ENCODE data around the gene PRLHR.

PRLHR gene

DNA sequence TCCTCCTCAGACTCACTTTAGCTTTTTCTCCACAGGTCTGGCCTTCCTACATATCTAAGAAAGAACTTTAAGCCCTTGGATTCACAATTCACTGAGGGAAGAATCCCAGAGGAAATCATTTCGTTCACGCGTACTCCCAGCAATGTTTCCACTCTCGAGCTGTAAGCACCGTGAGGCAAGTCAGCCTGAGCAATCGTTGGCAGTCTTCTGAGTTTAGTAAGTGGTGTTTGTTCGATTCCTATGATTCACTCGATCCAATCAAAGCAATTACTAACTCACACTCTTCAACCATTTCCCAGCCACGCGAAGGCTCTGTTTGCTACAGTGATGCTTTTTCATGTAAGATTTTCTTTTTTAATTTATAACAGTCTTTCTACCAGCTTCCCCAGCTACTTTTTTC lies 10.2 kb upstream of the PRLHR start:
- Mint-ChIP-seq H3K4me1 (no peaks in the 10 kb centered on the region), H3K9me3 (peaks cover 6% of the 10 kb centered on the region), H3K27me3 (peaks cover 10% of the 10 kb centered on the region), H3K4me3 (no peak overlapping the region), H3K36me3 (no peaks in the 10 kb centered on the region), H3K27ac (no peak overlapping the region)
- CTCF ChIA-PET: no interaction called here
- no peak for DNase-seq

- Mint-ChIP-seq H3K27ac (no peak overlapping the region), H3K9me3 (no peaks in the 10 kb centered on the region), H3K36me3 (peaks cover 6% of the 10 kb centered on the region), H3K4me3 (no peak overlapping the region), H3K27me3 (peaks cover 67% of the 10 kb centered on the region), H3K4me1 (peaks cover 3% of the 10 kb centered on the region)
- DNase-seq: no peak
- CTCF ChIA-PET: no interaction called here
These were observed 1.1 kb upstream of the PRLHR start for GRCh38 chr10:118596426-118597124.

- H3K27ac Mint-ChIP-seq: no peak overlapping the region
These were observed 406 bp downstream of the PRLHR start for GRCh38 chr10:118595064-118595420.

DNA sequence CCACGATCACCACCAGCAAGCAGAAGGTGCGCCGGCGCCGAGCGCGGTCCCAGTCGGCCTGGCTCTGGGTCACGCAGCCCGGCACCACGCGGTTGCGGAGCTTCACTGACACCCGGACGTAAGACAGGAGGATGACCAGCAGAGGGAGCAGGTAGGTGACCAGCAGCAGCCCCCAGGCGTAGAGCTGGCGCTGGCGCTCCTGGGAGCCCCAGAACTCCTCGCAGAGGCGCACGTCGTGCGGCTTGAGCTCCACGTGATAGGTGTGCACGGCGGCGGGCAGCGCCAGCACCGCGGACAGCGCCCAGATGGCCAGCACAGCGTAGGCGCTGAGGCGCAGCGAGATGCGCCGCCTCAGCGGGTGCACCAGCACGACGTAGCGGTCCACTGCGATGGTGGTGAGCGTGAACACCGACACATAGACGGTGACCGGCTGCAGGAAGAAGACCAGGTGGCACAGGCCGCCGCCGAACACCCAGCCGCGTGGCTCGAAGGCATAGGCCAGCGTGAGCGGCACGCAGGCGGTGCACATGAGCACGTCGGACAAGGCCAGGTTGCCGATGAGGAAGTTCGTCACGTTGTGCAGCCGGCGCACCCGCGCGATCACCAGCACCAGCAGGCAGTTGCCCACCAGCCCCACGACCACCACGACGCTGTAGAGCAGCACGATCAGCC lies 920 bp downstream of the PRLHR start:
- H3K27me3 Mint-ChIP-seq: peaks cover 61% of the 10 kb centered on the region

More at GRCh38 chr10:118595064-118595420, 406 bp downstream of the PRLHR start:
- Mint-ChIP-seq H3K36me3 (peaks cover 6% of the 10 kb centered on the region), H3K9me3 (no peaks in the 10 kb centered on the region), H3K4me3 (no peak overlapping the region), H3K4me1 (peaks cover 3% of the 10 kb centered on the region), H3K27me3 (peaks cover 66% of the 10 kb centered on the region)
- DNase-seq: no peak
- CTCF ChIA-PET: no interaction called here

DNA sequence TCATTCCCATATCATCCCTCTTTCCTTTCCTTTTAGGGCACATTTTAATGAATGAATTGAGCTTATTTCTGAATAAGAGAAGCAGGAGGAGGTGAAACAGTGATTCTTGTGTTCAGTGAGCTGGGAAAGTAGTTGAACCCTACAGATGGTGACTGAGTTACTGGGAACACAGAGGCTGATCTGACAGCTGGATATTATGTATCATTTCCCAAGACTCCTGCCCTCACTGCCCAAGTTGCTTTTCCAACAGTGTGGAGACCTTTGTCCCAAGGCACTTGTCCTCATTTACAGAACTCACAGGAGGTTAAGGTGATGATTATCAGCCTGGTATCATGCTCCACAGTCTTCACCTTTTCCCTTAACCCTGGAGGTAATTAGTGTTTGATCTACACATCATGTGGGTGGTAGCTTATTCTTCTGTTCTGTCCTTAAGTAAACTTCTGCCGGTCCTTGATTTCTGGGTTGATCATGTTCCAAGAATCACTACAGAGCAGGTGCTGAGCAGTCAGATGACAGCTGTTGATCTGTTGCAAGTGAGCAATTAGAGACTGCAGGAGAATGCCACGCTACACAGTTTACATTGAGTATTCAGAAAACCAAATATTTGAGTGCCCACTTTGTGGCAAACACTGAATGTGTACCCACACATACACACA lies 2.6 kb downstream of the PRLHR start:
- Mint-ChIP-seq H3K4me1 (peaks cover 3% of the 10 kb centered on the region), H3K27ac (no peak overlapping the region), H3K4me3 (no peak overlapping the region), H3K27me3 (peaks cover 63% of the 10 kb centered on the region), H3K9me3 (no peaks in the 10 kb centered on the region), H3K36me3 (peaks cover 6% of the 10 kb centered on the region)
- CTCF ChIA-PET: interaction anchor here (1.0 kb wide), 1 partner anchor 127 kb away, joined by 3 read pairs; no protein-coding TSS in a partner anchor
- no peak for DNase-seq

More for the DNA sequence above, 920 bp downstream of the PRLHR start:
- Mint-ChIP-seq H3K9me3 (no peaks in the 10 kb centered on the region), H3K4me1 (peaks cover 3% of the 10 kb centered on the region), H3K36me3 (peaks cover 6% of the 10 kb centered on the region), H3K4me3 (no peak overlapping the region), H3K27ac (no peak overlapping the region)
- peak; percentile 51 for DNase-seq
- CTCF ChIA-PET: no interaction called here

DNA sequence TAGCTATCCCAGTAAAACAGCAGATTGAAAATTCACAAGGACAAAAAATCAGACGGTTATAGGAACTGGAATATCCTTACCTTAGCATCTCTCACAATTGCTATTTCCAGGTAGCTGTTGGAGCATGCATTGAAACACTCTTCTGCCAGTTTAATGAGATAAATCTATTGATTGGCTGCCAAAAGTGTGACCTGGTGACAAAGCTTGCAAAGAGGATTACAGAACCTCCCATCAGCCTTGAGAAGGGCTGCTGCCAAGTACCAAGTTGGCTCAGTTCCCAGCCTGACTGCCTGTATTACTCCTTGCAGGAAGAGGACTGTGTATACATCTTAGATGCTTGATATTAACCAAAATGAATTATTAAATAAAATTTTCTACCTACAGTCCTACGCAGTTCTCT lies 5.1 kb downstream of the PRLHR start:
- Mint-ChIP-seq H3K9me3 (no peaks in the 10 kb centered on the region), H3K4me3 (no peak overlapping the region), H3K4me1 (peaks cover 3% of the 10 kb centered on the region), H3K27me3 (peaks cover 44% of the 10 kb centered on the region), H3K36me3 (peaks cover 3% of the 10 kb centered on the region), H3K27ac (no peak overlapping the region)
- DNase-seq: no peak
- CTCF ChIA-PET: no interaction called here

DNA sequence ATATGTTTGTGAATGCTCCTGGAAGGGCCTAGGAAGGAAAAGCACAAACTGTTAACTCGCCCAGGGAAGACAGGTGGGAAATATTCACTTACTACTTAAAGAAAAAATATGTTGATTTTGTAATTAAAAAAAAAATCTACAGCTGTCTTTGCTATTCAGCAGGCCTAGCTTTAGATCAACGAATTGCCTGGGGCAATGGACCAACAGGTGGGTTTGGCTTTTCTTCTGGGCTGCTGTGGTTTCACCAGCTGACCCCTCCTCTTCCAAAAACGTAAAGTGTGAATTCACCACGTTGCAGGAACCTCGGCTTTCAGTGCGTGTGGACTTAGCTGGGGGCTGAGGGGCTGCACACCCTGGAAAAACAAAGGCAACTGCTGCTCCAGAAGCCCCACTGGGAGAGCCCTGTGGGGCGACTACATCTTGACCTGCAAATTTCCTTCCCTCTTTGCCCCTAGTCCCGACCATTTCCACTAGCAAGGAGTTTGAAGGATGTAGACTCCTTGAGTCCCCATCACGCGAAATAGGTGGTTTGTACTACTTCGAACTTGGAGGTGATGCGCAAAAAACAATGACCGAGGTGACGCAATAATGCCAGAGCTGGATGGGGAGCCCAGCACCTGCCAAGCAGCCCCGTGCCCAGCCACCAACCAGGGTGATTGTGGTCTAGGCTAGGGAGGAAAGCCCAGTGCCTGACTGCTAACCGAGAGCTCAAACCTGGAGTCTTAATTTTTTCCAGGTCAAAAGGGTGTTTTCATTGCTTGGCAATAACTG lies 7.4 kb downstream of the PRLHR start:
- Mint-ChIP-seq H3K27ac (no peak overlapping the region), H3K36me3 (no peaks in the 10 kb centered on the region), H3K9me3 (no peaks in the 10 kb centered on the region), H3K4me3 (no peak overlapping the region), H3K4me1 (no peaks in the 10 kb centered on the region), H3K27me3 (peaks cover 25% of the 10 kb centered on the region)
- no peak for DNase-seq
- CTCF ChIA-PET: no interaction called here

GRCh38 chr10:118586911-118587310 lies 8.5 kb downstream of the PRLHR start:
- H3K27me3 Mint-ChIP-seq: peaks cover 16% of the 10 kb centered on the region
- H3K4me3 Mint-ChIP-seq: no peak overlapping the region
- no peak for DNase-seq
- H3K9me3 Mint-ChIP-seq: no peaks in the 10 kb centered on the region
- H3K36me3 Mint-ChIP-seq: no peaks in the 10 kb centered on the region
- CTCF ChIA-PET: no interaction called here
- no peak overlapping the region for H3K27ac Mint-ChIP-seq
- H3K4me1 Mint-ChIP-seq: no peaks in the 10 kb centered on the region

DNA sequence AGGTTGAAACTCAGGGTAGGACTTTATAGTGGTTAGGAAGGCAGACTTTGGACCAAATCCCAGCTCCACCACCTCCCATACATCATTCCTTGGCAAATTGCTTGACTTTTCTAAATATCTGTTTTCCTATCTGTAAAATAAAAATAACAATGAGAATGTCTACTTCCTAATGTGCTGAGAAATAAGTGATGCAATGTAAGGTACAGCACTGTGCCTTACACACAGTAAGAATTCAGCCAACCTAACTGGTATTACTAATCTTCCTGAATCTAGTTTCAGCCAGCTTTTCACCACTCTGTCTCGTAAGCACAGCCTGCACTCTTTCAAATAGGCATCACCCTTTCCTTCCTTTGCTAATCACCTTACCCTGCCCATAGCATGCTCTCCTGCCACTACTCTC lies 9.7 kb downstream of the PRLHR start:
- Mint-ChIP-seq H3K4me1 (no peaks in the 10 kb centered on the region), H3K9me3 (no peaks in the 10 kb centered on the region), H3K27ac (peak overlapping the region; percentile 4), H3K4me3 (no peak overlapping the region), H3K27me3 (peaks cover 15% of the 10 kb centered on the region), H3K36me3 (no peaks in the 10 kb centered on the region)
- no peak for DNase-seq
- CTCF ChIA-PET: no interaction called here

GRCh38 chr10:118585234-118585633 lies 10.2 kb downstream of the PRLHR start:
- DNase-seq: no peak
- Mint-ChIP-seq H3K4me1 (no peaks in the 10 kb centered on the region), H3K4me3 (no peak overlapping the region), H3K27me3 (peaks cover 15% of the 10 kb centered on the region), H3K27ac (peak overlapping the region; percentile 4), H3K9me3 (no peaks in the 10 kb centered on the region), H3K36me3 (no peaks in the 10 kb centered on the region)
- CTCF ChIA-PET: no interaction called here

DNA sequence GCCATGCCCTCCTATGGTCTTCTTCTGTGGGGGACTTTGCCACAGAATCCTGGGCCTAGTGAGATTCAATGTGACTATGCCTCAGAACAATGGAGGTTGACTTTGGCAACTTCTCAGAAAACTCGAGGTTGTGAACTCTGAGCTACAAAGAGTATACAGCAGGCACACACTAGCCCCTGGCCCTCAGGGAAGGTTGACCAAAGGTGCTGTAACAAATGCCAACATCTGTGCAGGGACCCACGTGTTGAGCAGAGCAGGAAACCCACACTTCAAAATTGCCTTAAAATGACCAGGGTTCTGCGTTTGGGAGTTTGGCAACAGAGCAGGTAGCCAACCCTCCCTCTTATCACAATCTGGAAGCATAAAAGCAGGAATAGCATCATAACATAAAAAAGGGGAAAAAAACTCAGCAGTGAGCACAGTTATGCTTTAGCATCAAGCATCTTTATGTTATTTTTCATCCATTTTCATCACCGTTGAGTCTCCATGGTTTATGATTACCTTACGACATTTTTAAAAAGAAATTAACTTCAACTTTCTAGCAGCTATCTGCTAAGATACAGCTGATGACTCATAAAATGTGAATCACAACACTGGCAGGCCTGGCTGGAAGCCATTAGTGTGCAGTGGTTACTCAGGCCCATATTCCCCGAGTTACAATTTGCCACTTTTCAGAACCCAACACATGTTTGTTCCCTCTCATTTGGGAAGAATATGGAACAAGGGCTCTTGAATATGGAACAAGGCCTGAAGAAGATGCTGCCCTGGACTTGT lies 11.1 kb downstream of the PRLHR start:
- H3K36me3 Mint-ChIP-seq: no peaks in the 10 kb centered on the region
- H3K4me3 Mint-ChIP-seq: no peak overlapping the region
- DNase-seq: no peak
- no peaks in the 10 kb centered on the region for H3K9me3 Mint-ChIP-seq
- H3K27ac Mint-ChIP-seq: no peak overlapping the region
- no peaks in the 10 kb centered on the region for H3K4me1 Mint-ChIP-seq
- CTCF ChIA-PET: no interaction called here
- H3K27me3 Mint-ChIP-seq: peaks cover 15% of the 10 kb centered on the region

- H3K4me3 Mint-ChIP-seq: no peak overlapping the region
- no peaks in the 10 kb centered on the region for H3K4me1 Mint-ChIP-seq
- CTCF ChIA-PET: no interaction called here
- no peak for DNase-seq
- no peaks in the 10 kb centered on the region for H3K36me3 Mint-ChIP-seq
- no peak overlapping the region for H3K27ac Mint-ChIP-seq
- H3K27me3 Mint-ChIP-seq: peaks cover 10% of the 10 kb centered on the region
- no peaks in the 10 kb centered on the region for H3K9me3 Mint-ChIP-seq
These were observed 11.8 kb downstream of the PRLHR start for GRCh38 chr10:118583611-118584010.

GRCh38 chr10:118582511-118582910 lies 12.9 kb downstream of the PRLHR start:
- H3K4me1 Mint-ChIP-seq: no peaks in the 10 kb centered on the region
- peaks cover 6% of the 10 kb centered on the region for H3K27me3 Mint-ChIP-seq
- CTCF ChIA-PET: interaction anchor here (2.1 kb wide), 1 partner anchor 14 kb away, joined by 10 read pairs; no protein-coding TSS in a partner anchor
- no peak for DNase-seq
- H3K27ac Mint-ChIP-seq: no peak overlapping the region
- no peak overlapping the region for H3K4me3 Mint-ChIP-seq
- H3K36me3 Mint-ChIP-seq: no peaks in the 10 kb centered on the region
- no peaks in the 10 kb centered on the region for H3K9me3 Mint-ChIP-seq

DNA sequence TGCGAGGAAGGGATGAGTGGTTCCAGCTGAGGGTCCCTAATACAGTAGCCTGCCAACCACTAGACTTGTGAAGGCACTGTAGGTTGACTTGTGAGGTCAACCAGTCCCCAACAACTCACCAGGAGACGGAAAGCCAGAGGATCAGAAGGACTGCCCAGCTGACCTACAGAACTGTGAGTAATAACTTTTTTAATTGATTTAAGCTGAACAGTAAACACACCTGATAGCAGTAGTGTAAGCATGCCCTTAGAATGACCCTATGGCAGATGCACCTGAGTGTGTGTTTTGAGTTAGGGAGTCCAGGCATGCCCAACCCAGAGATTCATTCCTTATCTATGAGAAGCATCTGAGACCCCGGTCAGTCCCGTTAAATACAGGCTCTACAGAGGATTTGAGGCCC lies 14.1 kb downstream of the PRLHR start:
- no peak for DNase-seq
- H3K4me3 Mint-ChIP-seq: no peak overlapping the region
- H3K36me3 Mint-ChIP-seq: no peaks in the 10 kb centered on the region
- H3K27ac Mint-ChIP-seq: no peak overlapping the region
- no peaks in the 10 kb centered on the region for H3K27me3 Mint-ChIP-seq
- H3K9me3 Mint-ChIP-seq: no peaks in the 10 kb centered on the region
- CTCF ChIA-PET: interaction anchor here (2.1 kb wide), 1 partner anchor 13 kb away, joined by 10 read pairs; no protein-coding TSS in a partner anchor
- H3K4me1 Mint-ChIP-seq: no peaks in the 10 kb centered on the region
